Stimulated activated CD8-positive, alpha-beta memory T cell treated with anti-CD3 and anti-CD28 coated beads, Interleukin-12 subunit alpha, Interleukin-12 subunit beta, amount 100 ng/mL, for 24 hours (primary cell): Measurements from ENCODE around the gene TMEM236.

ENCODE experiments used
- DNase-seq: peaks from one replicate; pipeline ENCODE4 v3.0.0-alpha.2; 2020; ENCODE audit errors: extremely low read depth

Gene TMEM236

GRCh38 chr10:17787087-17787961 is 35.3 kb downstream of the TMEM236 start:
- no peak for DNase-seq

GRCh38 chr10:17788646-17789045 is 36.6 kb downstream of the TMEM236 start:
- DNase-seq, result no peak

- no peak for DNase-seq
Measured at GRCh38 chr10:17789396-17789795, 37.4 kb downstream of the TMEM236 start.

GRCh38 chr10:17790651-17791050 is 38.6 kb downstream of the TMEM236 start:
- DNase-seq, result no peak

- DNase-seq, result no peak
Measured at GRCh38 chr10:17792991-17793390, 41.0 kb downstream of the TMEM236 start.

GRCh38 chr10:17793823-17794644 is 42.0 kb downstream of the TMEM236 start:
- no peak for DNase-seq

GRCh38 chr10:17795083-17795482 is 43.1 kb downstream of the TMEM236 start:
- no peak for DNase-seq

- no peak for DNase-seq
Measured at GRCh38 chr10:17795813-17796594, 44.0 kb downstream of the TMEM236 start.

- DNase-seq, result no peak
Measured at GRCh38 chr10:17801507-17801906, 49.5 kb downstream of the TMEM236 start.

GRCh38 chr10:17802350-17802749 is 50.3 kb downstream of the TMEM236 start:
- DNase-seq, result no peak

GRCh38 chr10:17802976-17803375 is 51.0 kb downstream of the TMEM236 start:
- no peak for DNase-seq

- DNase-seq, result no peak
Measured at GRCh38 chr10:17805330-17805729, 53.3 kb downstream of the TMEM236 start.

- no peak for DNase-seq
Measured at GRCh38 chr10:17805921-17806577, 54.0 kb downstream of the TMEM236 start.

GRCh38 chr10:17808971-17809841 is 57.2 kb downstream of the TMEM236 start, which contains the start of gene MRC1:
TSS of gene MRC1 (plus strand) at chr10:17809348. CDS start at chr10:17809466, 118 bp downstream.
- no peak for DNase-seq

- DNase-seq, result no peak
Measured at GRCh38 chr10:17811146-17811865, 59.3 kb downstream of the TMEM236 start.

GRCh38 chr10:17814973-17815372 is 63.0 kb downstream of the TMEM236 start:
- DNase-seq, result no peak

- no peak for DNase-seq
Measured at GRCh38 chr10:17816199-17816598, 64.2 kb downstream of the TMEM236 start.

GRCh38 chr10:17817316-17817715 is 65.3 kb downstream of the TMEM236 start:
- no peak for DNase-seq

GRCh38 chr10:17817790-17818189 is 65.8 kb downstream of the TMEM236 start:
- no peak for DNase-seq

GRCh38 chr10:17819836-17820235 is 67.8 kb downstream of the TMEM236 start:
- no peak for DNase-seq
